Measurements from ENCODE around the gene CREB5.
"Not testable (repeated sequence)": the region's sequence is repeated elsewhere in the genome, so short reads cannot be mapped to it uniquely, and the experiment has no call there.

The CREB5 gene

GRCh38 chr7:28813243-28813962 is 401.1 kb downstream of the CREB5 start:
- no peak for DNase-seq (ENCODE audit: low read depth)

- DNase-seq (ENCODE audit: low read depth): no peak
Observed at GRCh38 chr7:28815369-28815927, 403.1 kb downstream of the CREB5 start.

GRCh38 chr7:28815928-28816373 is 403.6 kb downstream of the CREB5 start:
- no peak for DNase-seq (ENCODE audit: low read depth)

GRCh38 chr7:28818996-28819395 is 406.7 kb downstream of the CREB5 start:
- no peak for DNase-seq (ENCODE audit: low read depth)

- DNase-seq (ENCODE audit: low read depth): no peak
Observed at GRCh38 chr7:28823582-28823981, 411.3 kb downstream of the CREB5 start.

GRCh38 chr7:28825817-28826448 is 413.6 kb downstream of the CREB5 start:
- not testable (repeated sequence) for DNase-seq (ENCODE audit: low read depth)

- no peak for DNase-seq (ENCODE audit: low read depth)
Observed at GRCh38 chr7:28830846-28831245, 418.5 kb downstream of the CREB5 start.

GRCh38 chr7:28832669-28833068 is 420.4 kb downstream of the CREB5 start:
- DNase-seq (ENCODE audit: low read depth): no peak

GRCh38 chr7:28835800-28836199 is 423.5 kb downstream of the CREB5 start:
- DNase-seq (ENCODE audit: low read depth): no peak

- DNase-seq (ENCODE audit: low read depth): no peak
Observed at GRCh38 chr7:28836716-28837115, 424.4 kb downstream of the CREB5 start.

- no peak for DNase-seq (ENCODE audit: low read depth)
Observed at GRCh38 chr7:28837216-28837615, 424.9 kb downstream of the CREB5 start.

GRCh38 chr7:28840592-28840995 is 428.3 kb downstream of the CREB5 start:
- DNase-seq (ENCODE audit: low read depth): no peak

- no peak for DNase-seq (ENCODE audit: low read depth)
Observed at GRCh38 chr7:28841766-28842165, 429.4 kb downstream of the CREB5 start.

GRCh38 chr7:28842769-28843295 is 430.5 kb downstream of the CREB5 start:
- no peak for DNase-seq (ENCODE audit: low read depth)

GRCh38 chr7:28845106-28845505 is 432.8 kb downstream of the CREB5 start:
- no peak for DNase-seq (ENCODE audit: low read depth)

GRCh38 chr7:28847176-28847575 is 434.9 kb downstream of the CREB5 start:
- no peak for DNase-seq (ENCODE audit: low read depth)

GRCh38 chr7:28847681-28848080 is 435.4 kb downstream of the CREB5 start:
- no peak for DNase-seq (ENCODE audit: low read depth)

- no peak for DNase-seq (ENCODE audit: low read depth)
Observed at GRCh38 chr7:28848906-28849305, 436.6 kb downstream of the CREB5 start.

GRCh38 chr7:28850699-28851098 is 438.4 kb downstream of the CREB5 start:
- no peak for DNase-seq (ENCODE audit: low read depth)

- no peak for DNase-seq (ENCODE audit: low read depth)
Observed at GRCh38 chr7:28853150-28853549, 440.8 kb downstream of the CREB5 start.

- peak; percentile 31 for DNase-seq (ENCODE audit: low read depth)
Observed at GRCh38 chr7:28853834-28854749, 441.8 kb downstream of the CREB5 start.

- no peak for DNase-seq (ENCODE audit: low read depth)
Observed at GRCh38 chr7:28854750-28855074, 442.4 kb downstream of the CREB5 start.

All from activated gamma-delta T cell treated with anti-CD3 and anti-CD28 coated beads, Interleukin-2, amount 50 U/mL, for 16 hours (primary cell).